ENCODE data around the gene ARHGAP15. TPM values are rescaled to one million over a fixed set of nuclear protein-coding genes. Genes with fewer than 3 reads are reported as not detected.

Gene ARHGAP15
- total RNA-seq, 1 donor from 2014 or later = not detected

GRCh38 chr2:143796051-143796450 is 666.8 kb downstream of the ARHGAP15 start:
- Histone ChIP-seq H3K27me3 (ENCODE audit: insufficient read depth, low read length) (no peaks in the 10 kb centered on the region), H3K36me3 (ENCODE audit: insufficient read depth, low read length) (no peaks in the 10 kb centered on the region), H3K9ac (ENCODE audit: low read length) (no peak overlapping the region), H3K79me2 (ENCODE audit: insufficient read depth, low read length) (no peaks in the 10 kb centered on the region), H2AFZ (ENCODE audit: low read depth, low read length) (no peak overlapping the region), H3K4me2 (ENCODE audit: low read length) (no peak overlapping the region), H3K4me3 (ENCODE audit: insufficient read depth, low read depth, low read length) (no peak overlapping the region), H3K9me3 (ENCODE audit: insufficient read depth, low read depth, low read length) (no peaks in the 10 kb centered on the region), H3K27ac (ENCODE audit: low read depth, low read length) (no peak overlapping the region), H4K20me1 (ENCODE audit: insufficient read depth, low read length) (no peaks in the 10 kb centered on the region), H3K4me1 (ENCODE audit: insufficient read depth, low read length) (no peaks in the 10 kb centered on the region)
- Mint-ChIP-seq H3K4me1 (ENCODE audit: low read depth, unreplicated experiment) (no peaks in the 10 kb centered on the region), H3K27me3 (ENCODE audit: low read depth, unreplicated experiment) (peaks cover 1% of the 10 kb centered on the region), H3K4me3 (ENCODE audit: unreplicated experiment) (no peak overlapping the region), H3K9me3 (ENCODE audit: unreplicated experiment) (no peaks in the 10 kb centered on the region), H3K36me3 (ENCODE audit: low read depth, unreplicated experiment) (no peaks in the 10 kb centered on the region), H3K27ac (ENCODE audit: unreplicated experiment) (no peak overlapping the region)
- FAIRE-seq = no peak
- TF ChIP-seq EZH2 (IDR thresholded peaks at IDR 0.05; ENCODE audit: insufficient read depth, low read length) (no peak), CTCF (IDR thresholded peaks at IDR 0.05; ENCODE audit: insufficient read depth, low read depth, low read length) (no peak)
- no peak for DNase-seq (ENCODE audit: low read depth)

DNA sequence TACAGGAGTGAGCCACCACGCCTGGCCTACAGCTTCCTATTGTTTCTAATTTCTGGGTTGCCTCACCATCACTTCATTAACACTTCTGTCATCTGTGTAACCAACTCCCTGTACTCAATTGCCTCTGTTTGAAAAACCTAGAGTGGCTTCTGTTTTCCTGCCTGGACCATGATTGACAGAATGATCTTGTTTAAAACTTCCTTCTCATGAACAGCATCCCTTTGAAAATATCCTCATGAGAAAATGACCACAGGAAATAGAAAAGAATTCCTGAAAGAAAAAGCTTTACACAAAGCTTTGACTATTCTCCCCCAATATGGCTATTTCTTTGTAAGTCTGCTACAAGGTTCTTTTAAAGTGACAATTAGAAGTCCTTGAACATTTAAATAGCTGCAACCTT is 672.3 kb downstream of the ARHGAP15 start:
- Histone ChIP-seq H3K9me3 (ENCODE audit: insufficient read depth, low read depth, low read length) (no peaks in the 10 kb centered on the region), H2AFZ (ENCODE audit: low read depth, low read length) (no peak overlapping the region), H3K4me1 (ENCODE audit: insufficient read depth, low read length) (no peaks in the 10 kb centered on the region), H3K27me3 (ENCODE audit: insufficient read depth, low read length) (no peaks in the 10 kb centered on the region), H4K20me1 (ENCODE audit: insufficient read depth, low read length) (no peaks in the 10 kb centered on the region), H3K36me3 (ENCODE audit: insufficient read depth, low read length) (no peaks in the 10 kb centered on the region), H3K27ac (ENCODE audit: low read depth, low read length) (no peak overlapping the region), H3K4me2 (ENCODE audit: low read length) (no peak overlapping the region), H3K9ac (ENCODE audit: low read length) (no peak overlapping the region), H3K79me2 (ENCODE audit: insufficient read depth, low read length) (no peaks in the 10 kb centered on the region), H3K4me3 (ENCODE audit: insufficient read depth, low read depth, low read length) (no peak overlapping the region)
- H3K4me1 Mint-ChIP-seq (ENCODE audit: low read depth, unreplicated experiment) = no peaks in the 10 kb centered on the region
- H3K36me3 Mint-ChIP-seq (ENCODE audit: low read depth, unreplicated experiment) = no peaks in the 10 kb centered on the region
- no peaks in the 10 kb centered on the region for H3K9me3 Mint-ChIP-seq (ENCODE audit: unreplicated experiment)
- TF ChIP-seq EZH2 (IDR thresholded peaks at IDR 0.05; ENCODE audit: insufficient read depth, low read length) = no peak
- no peak for TF ChIP-seq CTCF (IDR thresholded peaks at IDR 0.05; ENCODE audit: insufficient read depth, low read depth, low read length)
- H3K27me3 Mint-ChIP-seq (ENCODE audit: low read depth, unreplicated experiment) = no peaks in the 10 kb centered on the region
- DNase-seq (ENCODE audit: low read depth) (no peak), FAIRE-seq (no peak)
- H3K27ac Mint-ChIP-seq (ENCODE audit: unreplicated experiment) = no peak overlapping the region
- no peak overlapping the region for H3K4me3 Mint-ChIP-seq (ENCODE audit: unreplicated experiment)

GRCh38 chr2:143802242-143802641 is 673.0 kb downstream of the ARHGAP15 start:
- H3K27ac ChIP-seq (ENCODE audit: low read depth, low read length) = no peak overlapping the region
- H3K9ac ChIP-seq (ENCODE audit: low read length) = no peak overlapping the region
- no peaks in the 10 kb centered on the region for H3K9me3 ChIP-seq (ENCODE audit: insufficient read depth, low read depth, low read length)
- H3K4me1 Mint-ChIP-seq (ENCODE audit: low read depth, unreplicated experiment) = no peaks in the 10 kb centered on the region
- no peak overlapping the region for H2AFZ ChIP-seq (ENCODE audit: low read depth, low read length)
- H3K4me3 Mint-ChIP-seq (ENCODE audit: unreplicated experiment) = no peak overlapping the region
- no peaks in the 10 kb centered on the region for H3K36me3 Mint-ChIP-seq (ENCODE audit: low read depth, unreplicated experiment)
- H3K36me3 ChIP-seq (ENCODE audit: insufficient read depth, low read length) = no peaks in the 10 kb centered on the region
- H3K27me3 ChIP-seq (ENCODE audit: insufficient read depth, low read length) = no peaks in the 10 kb centered on the region
- H3K9me3 Mint-ChIP-seq (ENCODE audit: unreplicated experiment) = no peaks in the 10 kb centered on the region
- DNase-seq (ENCODE audit: low read depth) = peak; percentile 60
- H3K4me2 ChIP-seq (ENCODE audit: low read length) = no peak overlapping the region
- H3K79me2 ChIP-seq (ENCODE audit: insufficient read depth, low read length) = no peaks in the 10 kb centered on the region
- H3K27me3 Mint-ChIP-seq (ENCODE audit: low read depth, unreplicated experiment) = no peaks in the 10 kb centered on the region
- no peak overlapping the region for H3K27ac Mint-ChIP-seq (ENCODE audit: unreplicated experiment)
- no peak overlapping the region for H3K4me3 ChIP-seq (ENCODE audit: insufficient read depth, low read depth, low read length)
- no peaks in the 10 kb centered on the region for H4K20me1 ChIP-seq (ENCODE audit: insufficient read depth, low read length)
- no peak for TF ChIP-seq EZH2 (IDR thresholded peaks at IDR 0.05; ENCODE audit: insufficient read depth, low read length)
- TF ChIP-seq CTCF (IDR thresholded peaks at IDR 0.05; ENCODE audit: insufficient read depth, low read depth, low read length) = no peak
- no peaks in the 10 kb centered on the region for H3K4me1 ChIP-seq (ENCODE audit: insufficient read depth, low read length)
- FAIRE-seq = no peak
